ENCODE measurements around the gene DRAP1.

DNA sequence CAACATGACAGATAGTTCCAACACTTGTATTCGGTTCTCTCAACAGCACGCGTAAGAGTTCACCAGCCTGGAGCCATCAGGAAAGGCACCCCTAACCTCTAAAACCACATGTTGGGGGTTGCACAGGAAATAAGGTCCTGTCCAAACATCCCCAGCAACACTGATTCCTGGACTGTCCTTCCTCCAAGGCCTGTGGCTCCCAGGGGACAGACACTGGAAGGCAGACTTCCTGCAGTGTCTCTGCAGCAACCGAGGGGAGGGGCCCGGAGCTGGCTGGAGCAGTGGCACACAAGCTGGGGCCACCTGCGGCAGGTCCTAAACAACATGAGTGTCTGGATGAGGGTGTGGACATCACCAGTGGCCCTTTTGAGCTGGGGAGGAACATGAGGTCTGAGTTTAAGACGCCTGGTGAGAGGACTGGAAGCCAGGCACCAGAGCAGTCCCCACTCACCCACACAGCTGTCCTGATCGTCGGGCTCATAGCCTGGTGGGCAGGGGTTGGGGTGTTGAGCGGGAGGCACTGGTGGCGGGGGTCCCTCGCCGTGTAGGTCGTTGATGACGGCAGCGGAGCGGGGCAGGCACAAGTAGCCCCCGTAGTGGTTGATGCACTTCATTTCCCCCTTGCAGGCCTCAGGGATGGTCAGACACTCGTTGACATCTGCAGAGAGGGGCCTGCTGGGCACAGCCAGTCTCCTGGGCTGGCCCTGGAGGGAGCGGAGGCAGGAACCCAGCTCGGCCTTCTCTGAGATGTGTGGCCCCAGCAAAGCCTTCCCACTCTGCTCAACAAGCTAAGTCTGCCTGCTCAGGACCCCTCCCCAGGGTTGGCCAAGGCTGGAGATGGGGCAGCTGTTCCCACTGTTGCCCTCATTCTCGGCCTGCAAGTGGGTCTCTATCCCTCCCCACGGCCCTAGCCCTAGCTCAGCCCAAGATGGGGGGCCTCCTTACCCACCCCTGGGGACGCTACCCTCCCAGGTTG is 48.2 kb upstream of the DRAP1 start:
- TF ChIP-seq, protein P1, sequence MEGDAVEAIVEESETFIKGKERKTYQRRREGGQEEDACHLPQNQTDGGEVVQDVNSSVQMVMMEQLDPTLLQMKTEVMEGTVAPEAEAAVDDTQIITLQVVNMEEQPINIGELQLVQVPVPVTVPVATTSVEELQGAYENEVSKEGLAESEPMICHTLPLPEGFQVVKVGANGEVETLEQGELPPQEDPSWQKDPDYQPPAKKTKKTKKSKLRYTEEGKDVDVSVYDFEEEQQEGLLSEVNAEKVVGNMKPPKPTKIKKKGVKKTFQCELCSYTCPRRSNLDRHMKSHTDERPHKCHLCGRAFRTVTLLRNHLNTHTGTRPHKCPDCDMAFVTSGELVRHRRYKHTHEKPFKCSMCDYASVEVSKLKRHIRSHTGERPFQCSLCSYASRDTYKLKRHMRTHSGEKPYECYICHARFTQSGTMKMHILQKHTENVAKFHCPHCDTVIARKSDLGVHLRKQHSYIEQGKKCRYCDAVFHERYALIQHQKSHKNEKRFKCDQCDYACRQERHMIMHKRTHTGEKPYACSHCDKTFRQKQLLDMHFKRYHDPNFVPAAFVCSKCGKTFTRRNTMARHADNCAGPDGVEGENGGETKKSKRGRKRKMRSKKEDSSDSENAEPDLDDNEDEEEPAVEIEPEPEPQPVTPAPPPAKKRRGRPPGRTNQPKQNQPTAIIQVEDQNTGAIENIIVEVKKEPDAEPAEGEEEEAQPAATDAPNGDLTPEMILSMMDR (IDR thresholded peaks at IDR 0.05) = no peak
- TF ChIP-seq POLR2A (IDR thresholded peaks at IDR 0.05) (no peak), POLR2AphosphoS5 (IDR thresholded peaks at IDR 0.05; ENCODE audit: insufficient read depth in 1 of 2, low read depth in 1 of 2) (no peak)
